ENCODE results near the gene ZNF225.

DNA sequence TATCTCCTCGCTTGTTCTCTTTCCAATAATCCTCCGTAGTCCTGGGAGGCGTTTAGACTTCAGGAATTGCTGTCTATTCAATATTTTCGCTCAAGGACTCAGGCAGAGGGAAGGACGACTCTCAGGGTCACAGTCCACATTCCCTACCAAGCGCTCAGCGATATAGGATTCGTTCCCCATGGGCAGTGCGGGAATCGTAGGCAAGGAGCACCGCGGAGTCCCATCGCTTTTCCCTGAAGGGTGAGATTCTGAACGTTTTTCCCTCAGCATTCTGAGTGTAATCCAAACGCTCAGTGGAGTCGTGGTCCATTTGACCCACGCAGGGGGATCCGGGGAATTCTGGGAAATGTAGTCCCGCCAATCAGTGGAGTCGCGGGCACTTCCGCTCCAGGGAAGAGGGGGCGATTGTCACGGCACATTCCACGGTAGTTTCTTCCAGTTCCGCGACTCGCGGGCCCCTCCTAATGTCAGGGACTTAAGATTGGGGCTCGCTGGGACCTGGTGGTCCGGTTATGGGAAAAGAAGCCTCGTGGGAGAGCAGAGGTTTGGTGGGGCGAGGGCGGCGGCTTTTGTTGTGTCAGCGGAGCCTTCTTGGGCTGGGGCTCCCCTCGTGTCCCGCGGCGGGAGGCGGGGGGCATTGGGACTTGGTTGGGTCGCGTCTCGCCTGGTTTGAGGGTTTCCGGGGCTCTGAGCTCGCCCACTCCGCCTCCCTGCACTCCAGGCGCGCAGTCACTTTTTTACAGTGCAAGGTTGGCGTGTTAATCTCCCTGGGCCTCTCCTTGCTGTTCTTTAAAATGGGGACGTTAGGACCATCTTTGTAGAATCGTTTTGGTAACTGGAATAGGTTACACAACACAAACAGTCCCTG, 28.2 kb downstream of the ZNF225 start, which contains the start of gene ZNF234:
- TF ChIP-seq, protein P1, sequence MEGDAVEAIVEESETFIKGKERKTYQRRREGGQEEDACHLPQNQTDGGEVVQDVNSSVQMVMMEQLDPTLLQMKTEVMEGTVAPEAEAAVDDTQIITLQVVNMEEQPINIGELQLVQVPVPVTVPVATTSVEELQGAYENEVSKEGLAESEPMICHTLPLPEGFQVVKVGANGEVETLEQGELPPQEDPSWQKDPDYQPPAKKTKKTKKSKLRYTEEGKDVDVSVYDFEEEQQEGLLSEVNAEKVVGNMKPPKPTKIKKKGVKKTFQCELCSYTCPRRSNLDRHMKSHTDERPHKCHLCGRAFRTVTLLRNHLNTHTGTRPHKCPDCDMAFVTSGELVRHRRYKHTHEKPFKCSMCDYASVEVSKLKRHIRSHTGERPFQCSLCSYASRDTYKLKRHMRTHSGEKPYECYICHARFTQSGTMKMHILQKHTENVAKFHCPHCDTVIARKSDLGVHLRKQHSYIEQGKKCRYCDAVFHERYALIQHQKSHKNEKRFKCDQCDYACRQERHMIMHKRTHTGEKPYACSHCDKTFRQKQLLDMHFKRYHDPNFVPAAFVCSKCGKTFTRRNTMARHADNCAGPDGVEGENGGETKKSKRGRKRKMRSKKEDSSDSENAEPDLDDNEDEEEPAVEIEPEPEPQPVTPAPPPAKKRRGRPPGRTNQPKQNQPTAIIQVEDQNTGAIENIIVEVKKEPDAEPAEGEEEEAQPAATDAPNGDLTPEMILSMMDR (conservative IDR thresholded peaks at IDR 0.05; ENCODE audit: low read length), result no peak
- no peak for TF ChIP-seq EZH2phosphoT487 (IDR thresholded peaks at IDR 0.05; ENCODE audit: borderline replicate concordance, low read depth, low read length)
